ENCODE data around the gene GJC1.

Gene GJC1

DNA sequence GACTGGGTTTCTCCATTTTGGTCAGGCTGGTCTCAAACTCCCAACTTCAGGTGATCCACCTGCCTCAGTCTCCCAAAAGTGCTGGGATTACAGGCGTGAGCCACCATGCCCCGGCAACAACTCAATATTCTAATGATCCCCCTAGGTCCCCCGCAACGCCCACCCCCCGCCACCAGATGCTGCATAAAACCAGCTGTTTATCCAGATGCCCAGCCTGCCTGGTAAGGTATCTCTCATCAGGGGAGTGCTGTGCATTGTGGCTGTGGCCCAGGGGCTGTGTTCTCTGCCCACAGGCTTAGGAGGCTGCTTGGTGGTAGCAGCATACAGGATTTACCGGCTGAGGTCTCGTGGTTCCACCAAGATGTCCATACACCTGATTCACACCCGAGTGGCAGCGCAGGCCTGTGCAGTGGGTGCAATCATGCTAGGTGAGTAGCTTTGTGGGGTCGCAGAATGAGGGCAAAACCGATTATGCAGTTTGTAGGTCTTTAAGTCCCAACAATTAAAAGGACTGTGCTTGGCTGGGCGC is 18.9 kb upstream of the GJC1 start:
- H3K4me2 ChIP-seq (ENCODE audit: insufficient read depth, low read length): no peak overlapping the region
- H3K9ac ChIP-seq (ENCODE audit: low read depth, low read length): no peak overlapping the region

DNA sequence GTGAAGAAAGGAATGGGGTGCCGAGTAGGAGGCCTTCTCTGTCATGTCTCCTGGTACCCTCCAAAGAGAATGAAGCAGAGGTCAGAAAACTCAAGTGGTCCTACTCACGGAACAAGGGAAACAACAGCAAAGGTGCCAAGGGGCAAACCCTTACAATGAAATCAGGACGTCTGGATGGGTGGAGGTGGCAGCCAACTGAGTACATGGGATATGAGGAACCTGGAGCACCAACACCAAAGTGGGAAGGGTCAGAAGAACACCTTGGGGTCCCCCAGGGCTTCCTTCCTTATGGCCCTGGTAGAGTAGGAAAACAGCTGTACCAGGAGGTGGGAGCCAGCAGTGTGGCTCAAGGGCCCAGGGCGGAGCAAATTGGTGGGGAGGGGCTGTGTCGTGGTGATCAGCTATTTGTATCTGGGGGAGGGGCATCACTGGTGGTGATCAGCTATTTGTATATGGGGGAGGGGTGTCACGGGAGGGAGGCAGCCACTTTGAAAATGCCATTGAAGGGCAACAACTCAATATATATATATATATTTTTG is 18.2 kb upstream of the GJC1 start:
- DNase-seq: no peak
- no peaks in the 10 kb centered on the region for H4K20me1 ChIP-seq (ENCODE audit: insufficient read depth, low read length)
- no peaks in the 10 kb centered on the region for H3K79me2 ChIP-seq (ENCODE audit: insufficient read depth, low read length)
- no peak for ATAC-seq (ENCODE audit: insufficient read depth, low read depth)
- H3K27ac ChIP-seq (ENCODE audit: low read length): no peak overlapping the region
- no peaks in the 10 kb centered on the region for H3K9me3 ChIP-seq (ENCODE audit: insufficient read depth, low read length, severe bottlenecking)
- peaks cover 32% of the 10 kb centered on the region for H3K36me3 ChIP-seq (ENCODE audit: insufficient read depth, low read length)
- H3K4me1 ChIP-seq (ENCODE audit: insufficient read depth, low read length): no peaks in the 10 kb centered on the region
- no peak overlapping the region for H3K9ac ChIP-seq (ENCODE audit: low read depth, low read length)
- H3K27me3 ChIP-seq (ENCODE audit: insufficient read depth, low read length, poor library complexity): no peaks in the 10 kb centered on the region
- H2AFZ ChIP-seq (ENCODE audit: low read depth, low read length): no peak overlapping the region
- no peak overlapping the region for H3K4me2 ChIP-seq (ENCODE audit: insufficient read depth, low read length)
- no peak for TF ChIP-seq EZH2 (IDR thresholded peaks at IDR 0.05; ENCODE audit: borderline replicate concordance, low read depth, low read length, severe bottlenecking)
- TF ChIP-seq, protein P1, sequence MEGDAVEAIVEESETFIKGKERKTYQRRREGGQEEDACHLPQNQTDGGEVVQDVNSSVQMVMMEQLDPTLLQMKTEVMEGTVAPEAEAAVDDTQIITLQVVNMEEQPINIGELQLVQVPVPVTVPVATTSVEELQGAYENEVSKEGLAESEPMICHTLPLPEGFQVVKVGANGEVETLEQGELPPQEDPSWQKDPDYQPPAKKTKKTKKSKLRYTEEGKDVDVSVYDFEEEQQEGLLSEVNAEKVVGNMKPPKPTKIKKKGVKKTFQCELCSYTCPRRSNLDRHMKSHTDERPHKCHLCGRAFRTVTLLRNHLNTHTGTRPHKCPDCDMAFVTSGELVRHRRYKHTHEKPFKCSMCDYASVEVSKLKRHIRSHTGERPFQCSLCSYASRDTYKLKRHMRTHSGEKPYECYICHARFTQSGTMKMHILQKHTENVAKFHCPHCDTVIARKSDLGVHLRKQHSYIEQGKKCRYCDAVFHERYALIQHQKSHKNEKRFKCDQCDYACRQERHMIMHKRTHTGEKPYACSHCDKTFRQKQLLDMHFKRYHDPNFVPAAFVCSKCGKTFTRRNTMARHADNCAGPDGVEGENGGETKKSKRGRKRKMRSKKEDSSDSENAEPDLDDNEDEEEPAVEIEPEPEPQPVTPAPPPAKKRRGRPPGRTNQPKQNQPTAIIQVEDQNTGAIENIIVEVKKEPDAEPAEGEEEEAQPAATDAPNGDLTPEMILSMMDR (IDR thresholded peaks at IDR 0.05; ENCODE audit: borderline replicate concordance, extremely low read depth, low read length, poor library complexity, severe bottlenecking): no peak
- H3K4me3 ChIP-seq (ENCODE audit: low read depth in 1 of 2, low read length in 2 of 2): no peak overlapping the region

More for the DNA sequence above, 18.9 kb upstream of the GJC1 start:
- ATAC-seq (ENCODE audit: insufficient read depth, low read depth): peak; percentile 21; the same call in 1 of the 3 replicates
- no peak for DNase-seq
- Histone ChIP-seq H3K79me2 (ENCODE audit: insufficient read depth, low read length) (no peaks in the 10 kb centered on the region), H3K9me3 (ENCODE audit: insufficient read depth, low read length, severe bottlenecking) (no peaks in the 10 kb centered on the region), H3K4me1 (ENCODE audit: insufficient read depth, low read length) (no peaks in the 10 kb centered on the region), H3K27ac (ENCODE audit: low read length) (no peak overlapping the region), H3K4me3 (ENCODE audit: low read depth in 1 of 2, low read length in 2 of 2) (no peak overlapping the region), H3K36me3 (ENCODE audit: insufficient read depth, low read length) (peaks cover 39% of the 10 kb centered on the region), H4K20me1 (ENCODE audit: insufficient read depth, low read length) (no peaks in the 10 kb centered on the region), H2AFZ (ENCODE audit: low read depth, low read length) (no peak overlapping the region), H3K27me3 (ENCODE audit: insufficient read depth, low read length, poor library complexity) (no peaks in the 10 kb centered on the region)
- no peak for TF ChIP-seq EZH2 (IDR thresholded peaks at IDR 0.05; ENCODE audit: borderline replicate concordance, low read depth, low read length, severe bottlenecking)
- TF ChIP-seq, protein P1 (IDR thresholded peaks at IDR 0.05; ENCODE audit: borderline replicate concordance, extremely low read depth, low read length, poor library complexity, severe bottlenecking): no peak

DNA sequence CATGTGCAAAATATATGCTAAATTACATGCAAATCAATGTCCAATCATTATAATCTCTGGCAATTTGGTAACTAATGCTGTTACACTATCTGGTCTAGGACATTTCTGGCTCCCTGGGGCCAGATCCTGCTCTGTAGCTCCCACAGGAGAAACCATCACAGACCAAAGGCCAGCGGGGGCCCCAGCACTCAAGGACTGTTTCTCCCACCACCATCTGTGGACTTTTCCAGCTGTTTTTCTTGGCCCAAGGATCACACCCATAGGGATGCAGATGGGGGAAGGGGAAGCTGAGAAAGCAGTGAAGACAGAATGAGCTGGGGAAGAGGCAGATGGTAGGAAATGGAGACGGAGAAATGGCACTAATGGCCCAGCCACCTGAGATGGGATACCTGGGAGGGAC is 17.5 kb upstream of the GJC1 start, which contains the start of gene HIGD1B:
Gene HIGD1B (plus strand): TSS at position 298 of the 400 bp plus-strand sequence. CDS start 270 bp downstream, outside the sequence.
- no peak for DNase-seq
- peaks cover 25% of the 10 kb centered on the region for H3K36me3 ChIP-seq (ENCODE audit: insufficient read depth, low read length)
- H3K27ac ChIP-seq (ENCODE audit: low read length): no peak within 1 kb of the TSS
- H3K4me2 ChIP-seq (ENCODE audit: insufficient read depth, low read length): no peak within 1 kb of the TSS
- H3K9me3 ChIP-seq (ENCODE audit: insufficient read depth, low read length, severe bottlenecking): no peaks in the 10 kb centered on the region
- H3K9ac ChIP-seq (ENCODE audit: low read depth, low read length): no peak within 1 kb of the TSS
- no peaks in the 10 kb centered on the region for H3K4me1 ChIP-seq (ENCODE audit: insufficient read depth, low read length)
- ATAC-seq (ENCODE audit: insufficient read depth, low read depth): no peak
- no peak within 1 kb of the TSS for H3K4me3 ChIP-seq (ENCODE audit: low read depth in 1 of 2, low read length in 2 of 2)
- H2AFZ ChIP-seq (ENCODE audit: low read depth, low read length): no peak within 1 kb of the TSS
- H3K79me2 ChIP-seq (ENCODE audit: insufficient read depth, low read length): no peaks in the 10 kb centered on the region
- no peaks in the 10 kb centered on the region for H3K27me3 ChIP-seq (ENCODE audit: insufficient read depth, low read length, poor library complexity)
- no peaks in the 10 kb centered on the region for H4K20me1 ChIP-seq (ENCODE audit: insufficient read depth, low read length)
- TF ChIP-seq, protein P1 (IDR thresholded peaks at IDR 0.05; ENCODE audit: borderline replicate concordance, extremely low read depth, low read length, poor library complexity, severe bottlenecking): no peak
- no peak for TF ChIP-seq EZH2 (IDR thresholded peaks at IDR 0.05; ENCODE audit: borderline replicate concordance, low read depth, low read length, severe bottlenecking)

All from DND-41 (cell line).